Hair follicular keratinocyte (primary cell): ENCODE data around the gene NCL. TPM values are rescaled to one million over a fixed set of nuclear protein-coding genes. Genes with fewer than 3 reads are reported as not detected.

Source experiments
- total RNA-seq: library from RNA; depleted of rRNA; stranded (reverse); fragments of >200 nt; gene quantifications from 2 replicates; pipeline ENCODE4 v1.2.3, GENCODE V29; 2015

Gene NCL
- total RNA-seq, result 90.9 and 194 TPM in 2 replicates

DNA sequence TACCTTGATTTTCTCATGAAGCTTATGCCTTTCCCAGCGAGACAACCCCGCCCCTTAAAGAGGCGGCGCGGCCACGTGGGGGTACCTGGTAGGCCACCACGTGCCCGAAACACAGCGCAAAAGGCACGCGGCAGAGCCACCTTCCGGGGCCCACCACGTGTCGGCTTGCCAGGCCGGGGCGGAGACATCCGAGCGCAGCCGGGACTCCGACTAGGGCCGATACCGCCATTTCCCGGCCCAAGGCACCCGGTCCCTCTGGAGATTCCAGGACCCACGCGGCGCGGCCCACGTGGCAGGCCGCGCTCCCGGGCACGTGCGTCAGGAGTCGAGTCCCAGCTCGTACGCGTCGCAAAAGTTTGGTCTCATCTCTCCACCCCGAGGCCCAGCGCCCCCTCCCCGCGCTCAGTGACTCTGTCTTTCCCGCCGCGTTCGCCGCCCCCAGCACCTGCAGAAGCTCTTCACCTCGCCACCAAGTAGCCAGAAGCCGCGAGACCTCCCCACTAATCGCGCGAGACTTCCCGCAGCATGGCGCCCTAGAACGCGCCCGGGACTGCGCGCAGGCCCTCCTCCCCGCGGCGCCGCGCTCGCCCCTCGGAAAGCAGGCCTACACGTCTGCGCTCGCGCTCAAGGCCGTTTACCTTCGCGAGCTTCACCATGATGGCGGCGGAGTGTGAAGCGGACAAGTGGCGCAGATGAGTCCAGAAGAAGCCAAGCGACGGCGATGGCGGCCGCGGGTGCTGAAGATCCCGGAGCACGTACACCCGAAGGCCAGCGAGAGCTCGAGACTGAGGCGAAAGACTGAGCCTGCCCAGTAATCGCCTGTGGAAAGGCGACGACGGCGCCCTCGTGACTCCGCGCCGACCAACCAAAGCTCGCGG, at the start of gene NCL:
Gene NCL, minus strand, starts transcription at position 787 of the 878 bp plus-strand sequence. Its CDS starts 131 bp downstream, at position 656.

Other genes starting within 250 kb of the NCL start
- gene B3GNT7, start 68.8 kb downstream of the NCL start, total RNA-seq, result 0.34 and 0.47 TPM in 2 replicates
- gene NMUR1, start 66.0 kb upstream of the NCL start, total RNA-seq, result not detected in 2 replicates
- gene TEX44, start 128.4 kb upstream of the NCL start, total RNA-seq, result not detected in 2 replicates
- 789 and 1,409 TPM in 2 replicates for gene PTMA, start 244.0 kb upstream of the NCL start, total RNA-seq